GM23338 (cell line): ENCODE measurements around the gene CLIC5. TPM values are rescaled to one million over a fixed set of nuclear protein-coding genes. Genes with fewer than 3 reads are reported as not detected.

Experiments
- ATAC-seq: fragments of 200-7000 bp; cut with Tn5 transposase; 3 replicates; pipeline ENCODE4 v1.9.1; 2020
- DNase-seq: peaks from one replicate; pipeline ENCODE4 v3.0.0-alpha.2; 2015; ENCODE audit warnings: low spot score
- H2AFZ ChIP-seq: fragments of 200-600 bp; sonication (generic); 2 replicates; pipeline ENCODE4 v1.8.0; 2016; ENCODE audit warnings: antibody characterized with exemption, mild to moderate bottlenecking, moderate library complexity
- H3F3A ChIP-seq: fragments of 200-600 bp; sonication (generic); replicated peaks from 2 replicates; pipeline ENCODE4 v1.8.0; 2017; ENCODE audit warnings: antibody characterized with exemption, mixed run types, low read depth
- H3K27ac ChIP-seq: fragments of 200-600 bp; sonication (generic); 2 replicates; pipeline ENCODE4 v1.6.1; 2016; ENCODE audit warnings: low read depth
- H3K27me3 ChIP-seq: fragments of 200-600 bp; sonication (generic); 2 replicates; pipeline ENCODE4 v1.8.0; 2016; ENCODE audit warnings: mild to moderate bottlenecking, mixed run types, moderate library complexity; ENCODE audit not compliant: insufficient read depth
- H3K36me3 ChIP-seq: fragments of 200-600 bp; sonication (generic); 2 replicates; pipeline ENCODE4 v1.8.0; 2016; ENCODE audit warnings: mild to moderate bottlenecking; ENCODE audit not compliant: insufficient read depth
- H3K4me1 ChIP-seq: fragments of 200-600 bp; sonication (generic); 2 replicates; pipeline ENCODE4 v1.8.0; 2016; ENCODE audit warnings: mild to moderate bottlenecking, moderate library complexity; ENCODE audit not compliant: insufficient read depth
- H3K4me2 ChIP-seq: fragments of 200-600 bp; sonication (generic); 2 replicates; pipeline ENCODE4 v1.7.1; 2017; ENCODE audit warnings: mixed run types
- H3K4me3 ChIP-seq: fragments of 200-600 bp; sonication (generic); 2 replicates; pipeline ENCODE4 v1.6.1; 2016; ENCODE audit warnings: mixed run types
- H3K79me2 ChIP-seq: fragments of 200-600 bp; sonication (generic); replicated peaks from 2 replicates; pipeline ENCODE4 v1.8.0; 2017; ENCODE audit warnings: mild to moderate bottlenecking; ENCODE audit not compliant: insufficient read depth
- H3K9me2 ChIP-seq: fragments of 200-600 bp; sonication (generic); 2 replicates; pipeline ENCODE4 v1.8.0; 2017; ENCODE audit not compliant: insufficient read depth
- H4K20me1 ChIP-seq: fragments of 200-600 bp; sonication (generic); replicated peaks from 2 replicates; pipeline ENCODE4 v1.8.0; 2017; ENCODE audit warnings: mild to moderate bottlenecking; ENCODE audit not compliant: insufficient read depth
- H3K27ac Mint-ChIP-seq: 2 replicates; pipeline ENCODE4 v1.8.0; 2020; ENCODE audit warnings: inconsistent platforms, mild to moderate bottlenecking, moderate library complexity, mixed read lengths
- H3K27me3 Mint-ChIP-seq: 3 replicates; pipeline ENCODE4 v1.8.0; 2022; ENCODE audit warnings: low read depth, mild to moderate bottlenecking, moderate library complexity, mixed read lengths, inconsistent platforms; ENCODE audit not compliant: insufficient read depth, poor library complexity
- H3K36me3 Mint-ChIP-seq: 3 replicates; pipeline ENCODE4 v1.8.0; 2021; ENCODE audit warnings: low read depth, mild to moderate bottlenecking, inconsistent platforms, moderate library complexity, mixed read lengths
- H3K4me1 Mint-ChIP-seq: 3 replicates; pipeline ENCODE4 v1.8.0; 2020; ENCODE audit warnings: mild to moderate bottlenecking, inconsistent platforms, mixed read lengths
- H3K4me3 Mint-ChIP-seq: 3 replicates; pipeline ENCODE4 v1.8.0; 2021; ENCODE audit warnings: moderate library complexity, mild to moderate bottlenecking, inconsistent platforms, mixed read lengths
- H3K9me3 Mint-ChIP-seq: 3 replicates; pipeline ENCODE4 v1.8.0; 2020; ENCODE audit warnings: moderate library complexity, mild to moderate bottlenecking, inconsistent platforms, mixed read lengths
- CREB1 ChIP-seq: fragments of 250-450 bp; sonication (Bioruptor Pico); IDR thresholded peaks from 2 replicates; pipeline ENCODE4 v1.5.0; 2020; ENCODE audit warnings: low read depth, mild to moderate bottlenecking, moderate library complexity
- CTCF ChIP-seq, 2 experiments: fragments of 200-600 bp in 1 of 2; sonication (generic) in 1 of 2; conservative IDR thresholded peaks; 2 replicates each; pipeline versions ENCODE4 v1.5.1 to v1.6.1; 2016 to 2017; ENCODE audit warnings: antibody characterized with exemption in 2 of 2, low read depth in 2 of 2, mild to moderate bottlenecking in 2 of 2, moderate library complexity in 1 of 2
- ETS1 ChIP-seq: IDR thresholded peaks from 2 replicates; pipeline ENCODE4 v1.6.1; 2016; ENCODE audit warnings: antibody characterized with exemption
- EZH2 ChIP-seq: fragments of 200-600 bp; sonication (generic); IDR thresholded peaks from one replicate; pipeline ENCODE4 v1.8.0; 2017; ENCODE audit warnings: antibody characterized with exemption, mild to moderate bottlenecking, low read depth; ENCODE audit not compliant: unreplicated experiment
- EZH2phosphoT487 ChIP-seq: fragments of 200-600 bp; sonication (generic); IDR thresholded peaks from one replicate; pipeline ENCODE4 v1.8.1; 2018; ENCODE audit warnings: antibody characterized with exemption; ENCODE audit not compliant: unreplicated experiment
- JUNB ChIP-seq: IDR thresholded peaks from one replicate; pipeline ENCODE4 v1.6.1; 2016; ENCODE audit warnings: antibody characterized with exemption; ENCODE audit not compliant: unreplicated experiment
- NANOG ChIP-seq: IDR thresholded peaks from 2 replicates; pipeline ENCODE4 v1.6.1; 2016; ENCODE audit warnings: antibody characterized with exemption, borderline replicate concordance
- POLR2AphosphoS5 ChIP-seq: IDR thresholded peaks from 2 replicates; pipeline ENCODE4 v1.6.1; 2016; ENCODE audit warnings: antibody characterized with exemption, low read depth
- REST ChIP-seq: IDR thresholded peaks from one replicate; pipeline ENCODE4 v1.6.1; 2018; ENCODE audit warnings: antibody characterized with exemption; ENCODE audit not compliant: unreplicated experiment
- STAT1 ChIP-seq: IDR thresholded peaks from one replicate; pipeline ENCODE4 v1.6.1; 2016; ENCODE audit warnings: antibody characterized with exemption; ENCODE audit not compliant: unreplicated experiment
- ZNF114 ChIP-seq: fragments of 250-450 bp; sonication (Bioruptor Pico); IDR thresholded peaks from 2 replicates; pipeline ENCODE4 v1.5.0; 2020; ENCODE audit warnings: mild to moderate bottlenecking, moderate library complexity
- ZNF331 ChIP-seq: fragments of 250-450 bp; sonication (Bioruptor Pico); IDR thresholded peaks from 2 replicates; pipeline ENCODE4 v1.5.0; 2020; ENCODE audit warnings: low read depth, mild to moderate bottlenecking, moderate library complexity
- ZNF462 ChIP-seq: fragments of 250-450 bp; sonication (Bioruptor Pico); IDR thresholded peaks from 2 replicates; pipeline ENCODE4 v1.5.0; 2020; ENCODE audit warnings: mild to moderate bottlenecking, moderate library complexity
- polyA plus RNA-seq: library from polyadenylated mRNA; unstranded; fragments of >200 nt; fragmentation: Nextera tagmentation; extraction: Ambion mirVana; gene quantifications from 2 replicates; pipeline ENCODE4 v1.2.1, GENCODE V29; 2016
- total RNA-seq: library from RNA; depleted of rRNA; stranded (reverse); fragments of >200 nt; shearing (Covaris generic); gene quantifications from 2 replicates; pipeline ENCODE4 v1.2.3, GENCODE V29; 2014

The CLIC5 gene
- total and polyA plus RNA-seq, 2 experiments from 2014 or later = 0.08 TPM; not detected in 1

- no peak overlapping the region for H2AFZ ChIP-seq
- TF ChIP-seq JUNB = no peak
- no peak for TF ChIP-seq STAT1
- no peak for TF ChIP-seq EZH2phosphoT487
- TF ChIP-seq ZNF462 = no peak
- no peak for TF ChIP-seq ZNF331
- no peak for TF ChIP-seq POLR2AphosphoS5
- TF ChIP-seq ETS1 = no peak
- no peak for TF ChIP-seq NANOG
- TF ChIP-seq CREB1 (CRISPR knock-in tag) = no peak
- no peak for TF ChIP-seq EZH2
- TF ChIP-seq REST = no peak
- no peak for TF ChIP-seq ZNF114
- no peak for TF ChIP-seq CTCF (conservative IDR thresholded peaks at IDR 0.05; ENCODE audit: low read depth in 2 of 2)
- Mint-ChIP-seq H3K27ac (no peak overlapping the region), H3K4me3 (no peak overlapping the region), H3K4me1 (peaks cover 12% of the 10 kb centered on the region; the same call in 2 of the 3 replicates), H3K36me3 (no peaks in the 10 kb centered on the region), H3K27me3 (peaks cover 2% of the 10 kb centered on the region), H3K9me3 (peaks cover 3% of the 10 kb centered on the region; the same call in 1 of the 3 replicates)
- H3F3A ChIP-seq = no peaks in the 10 kb centered on the region
- H3K4me2 ChIP-seq = no peak overlapping the region
- no peaks in the 10 kb centered on the region for H3K27me3 ChIP-seq
- H3K4me3 ChIP-seq = no peak overlapping the region
- H3K4me1 ChIP-seq = peaks cover 7% of the 10 kb centered on the region
- no peaks in the 10 kb centered on the region; the same call in 1 of the 2 replicates for H3K36me3 ChIP-seq
- H3K9me2 ChIP-seq = peaks cover 18% of the 10 kb centered on the region; the same call in 1 of the 2 replicates
- no peak for ATAC-seq
- DNase-seq = no peak
- H3K27ac ChIP-seq = no peak overlapping the region
- no peaks in the 10 kb centered on the region for H4K20me1 ChIP-seq
- no peaks in the 10 kb centered on the region for H3K79me2 ChIP-seq
Observed at GRCh38 chr6:45971287-45971686, 44.4 kb downstream of the CLIC5 start.
